Measurements from ENCODE around the gene KMT5C.

The KMT5C gene

GRCh38 chr19:55369653-55370304 is 30.1 kb downstream of the KMT5C start:
- DNase-seq, result peak; percentile 79

GRCh38 chr19:55370305-55370988 is 30.8 kb downstream of the KMT5C start, which contains the start of gene IL11:
Gene IL11, minus strand, starts transcription at chr19:55370463. Its CDS starts 153 bp downstream, at chr19:55370310.
- DNase-seq, result peak; percentile 75

- peak; percentile 81 for DNase-seq
Observed at GRCh38 chr19:55372316-55373081, 32.8 kb downstream of the KMT5C start.

DNA sequence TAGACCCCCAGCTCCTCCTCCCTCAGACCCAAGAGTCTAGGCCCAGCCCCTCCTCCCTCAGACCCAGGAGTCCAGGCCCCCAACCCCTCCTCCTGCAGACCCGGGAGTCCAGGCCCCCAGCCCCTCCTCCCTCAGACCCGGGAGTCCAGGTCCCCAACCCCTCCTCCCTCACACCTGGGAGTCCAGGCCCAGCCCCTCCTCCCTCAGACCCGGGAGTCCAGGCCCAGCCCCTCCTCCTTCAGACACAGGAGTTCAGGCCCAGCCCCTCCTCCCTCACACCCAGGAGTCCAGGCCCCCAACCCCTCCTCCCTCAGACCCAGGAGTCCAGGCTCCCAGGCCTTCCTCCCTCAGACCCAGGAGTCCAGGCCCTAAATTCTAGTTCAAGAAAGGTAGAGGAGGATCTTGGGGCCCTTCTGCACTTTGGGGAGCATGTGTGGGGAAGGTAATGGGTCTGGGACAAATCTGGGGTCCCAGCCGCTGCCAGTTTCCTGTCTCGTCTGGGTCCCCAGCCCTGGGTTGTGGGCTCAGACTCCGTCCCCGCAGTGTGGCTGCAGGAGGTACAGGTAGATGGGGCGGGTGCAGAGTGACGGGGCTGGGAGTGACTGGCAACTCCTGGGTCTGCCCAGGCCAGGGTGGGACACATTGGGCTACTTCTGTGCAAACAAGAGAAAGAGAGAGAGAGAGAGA is 33.8 kb downstream of the KMT5C start:
- no peak for DNase-seq

- DNase-seq, result no peak
Observed at GRCh38 chr19:55373993-55374757, 34.5 kb downstream of the KMT5C start.

DNA sequence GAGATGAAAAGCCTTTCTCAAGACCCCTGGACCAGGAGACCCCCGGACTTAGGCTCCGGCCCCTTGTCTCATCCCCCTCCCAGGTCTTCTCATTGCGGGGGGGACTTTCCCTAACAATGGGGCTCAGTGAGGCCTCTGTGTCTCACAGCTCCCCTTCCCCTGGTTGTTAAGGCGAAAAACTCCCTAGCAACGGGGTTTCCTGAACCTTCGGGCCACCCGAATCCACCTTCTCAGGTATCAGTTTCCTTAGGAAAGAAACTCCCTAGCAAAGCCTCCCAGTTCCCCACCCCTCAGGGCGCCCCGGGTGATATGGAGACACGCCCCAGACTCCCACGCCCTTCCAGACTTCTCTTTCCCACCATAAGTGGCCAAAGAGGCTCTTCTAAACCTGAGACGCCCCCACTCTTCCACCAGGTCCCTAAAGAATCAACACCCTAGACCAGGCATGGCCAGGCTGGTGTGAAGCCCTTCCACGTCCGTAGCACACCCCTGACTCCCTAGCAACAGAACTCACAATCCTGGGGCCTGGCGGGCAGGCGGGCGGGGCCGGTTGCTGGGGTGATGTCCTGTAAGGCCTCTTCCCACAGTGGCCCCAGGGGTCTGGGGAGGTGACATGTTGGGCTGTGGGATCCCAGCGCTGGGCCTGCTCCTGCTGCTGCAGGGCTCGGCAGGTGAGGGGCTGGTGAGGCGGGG is 36.7 kb downstream of the KMT5C start, which contains the start of gene TMEM190:
TMEM190 (plus strand) TSS at position 586 of the 693 bp plus-strand sequence; CDS start at position 614, 28 bp downstream.
- DNase-seq, result no peak

DNA sequence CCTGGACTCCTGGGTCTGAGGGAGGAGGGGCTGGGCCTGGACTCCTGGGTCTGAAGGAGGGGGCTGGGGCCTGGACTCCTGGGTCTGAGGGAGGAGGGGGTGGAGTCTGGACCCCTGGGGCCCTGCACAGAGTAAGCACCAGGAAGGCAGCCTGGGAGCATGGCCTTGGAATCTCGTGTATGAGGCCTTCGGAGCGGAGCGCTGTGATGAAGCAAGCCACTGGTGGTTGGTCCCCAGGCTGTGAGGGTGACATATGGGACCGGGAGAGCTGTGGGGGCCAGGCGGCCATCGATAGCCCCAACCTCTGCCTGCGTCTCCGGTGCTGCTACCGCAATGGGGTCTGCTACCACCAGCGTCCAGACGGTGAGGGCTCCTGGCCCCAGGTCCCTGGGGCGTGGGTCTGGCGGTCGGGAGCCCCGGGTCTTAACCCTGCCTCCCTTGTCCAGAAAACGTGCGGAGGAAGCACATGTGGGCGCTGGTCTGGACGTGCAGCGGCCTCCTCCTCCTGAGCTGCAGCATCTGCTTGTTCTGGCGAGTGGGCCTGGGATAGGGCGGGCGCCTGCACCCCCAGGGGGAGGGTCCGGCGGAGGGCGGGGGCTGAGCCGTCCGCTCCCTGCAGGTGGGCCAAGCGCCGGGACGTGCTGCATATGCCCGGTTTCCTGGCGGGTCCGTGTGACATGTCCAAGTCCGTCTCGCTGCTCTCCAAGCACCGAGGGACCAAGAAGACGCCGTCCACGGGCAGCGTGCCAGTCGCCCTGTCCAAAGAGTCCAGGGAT is 37.9 kb downstream of the KMT5C start:
- no peak for DNase-seq

DNA sequence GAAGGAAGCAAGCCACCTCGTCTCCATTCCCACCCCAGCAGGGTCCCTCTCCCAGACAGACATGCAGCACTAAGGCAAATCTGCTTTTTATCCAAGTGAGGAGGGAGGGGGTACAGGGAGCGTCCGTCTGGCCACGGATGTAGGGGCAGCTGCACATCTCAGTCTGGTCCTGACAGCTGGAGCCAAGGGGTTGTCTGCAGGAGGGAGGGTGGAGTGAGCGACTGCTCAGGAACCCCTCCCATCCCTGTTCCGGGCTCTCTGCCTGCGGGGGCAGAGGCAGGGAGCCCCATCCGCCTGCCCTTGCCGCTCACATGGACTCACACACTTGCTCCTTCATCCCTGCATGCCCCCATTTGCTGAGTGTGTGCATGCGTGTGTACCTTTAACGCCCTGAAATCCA is 39.5 kb downstream of the KMT5C start:
- no peak for DNase-seq

GRCh38 chr19:55382013-55382412 is 42.3 kb downstream of the KMT5C start:
- no peak for DNase-seq

DNA sequence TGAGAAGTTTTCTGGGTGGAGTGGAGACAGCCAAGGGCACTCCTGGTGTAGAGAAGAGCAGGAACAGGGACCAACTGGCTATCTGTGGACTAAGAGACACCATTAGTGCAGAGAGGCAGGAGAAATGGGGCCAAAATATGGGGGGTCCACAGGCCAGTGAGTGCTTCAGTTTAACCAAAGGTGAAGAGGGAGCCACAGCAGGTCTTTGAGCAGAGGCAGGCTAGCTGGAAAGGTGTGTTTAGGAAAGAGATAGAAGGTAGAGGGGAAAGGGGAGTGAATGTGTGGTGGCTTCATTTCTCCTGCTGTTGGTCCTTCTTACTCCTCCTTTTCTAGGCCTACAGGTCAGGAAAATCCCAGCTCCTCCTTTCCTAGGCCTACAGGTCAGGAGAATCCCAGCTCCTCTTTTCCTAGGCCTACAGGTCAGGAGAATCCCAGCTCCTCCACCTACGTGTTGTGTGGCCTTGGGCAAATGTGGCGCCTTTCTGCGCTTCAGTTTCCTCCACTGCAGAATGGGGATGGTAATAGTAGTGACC is 42.9 kb downstream of the KMT5C start:
- DNase-seq, result no peak

DNA sequence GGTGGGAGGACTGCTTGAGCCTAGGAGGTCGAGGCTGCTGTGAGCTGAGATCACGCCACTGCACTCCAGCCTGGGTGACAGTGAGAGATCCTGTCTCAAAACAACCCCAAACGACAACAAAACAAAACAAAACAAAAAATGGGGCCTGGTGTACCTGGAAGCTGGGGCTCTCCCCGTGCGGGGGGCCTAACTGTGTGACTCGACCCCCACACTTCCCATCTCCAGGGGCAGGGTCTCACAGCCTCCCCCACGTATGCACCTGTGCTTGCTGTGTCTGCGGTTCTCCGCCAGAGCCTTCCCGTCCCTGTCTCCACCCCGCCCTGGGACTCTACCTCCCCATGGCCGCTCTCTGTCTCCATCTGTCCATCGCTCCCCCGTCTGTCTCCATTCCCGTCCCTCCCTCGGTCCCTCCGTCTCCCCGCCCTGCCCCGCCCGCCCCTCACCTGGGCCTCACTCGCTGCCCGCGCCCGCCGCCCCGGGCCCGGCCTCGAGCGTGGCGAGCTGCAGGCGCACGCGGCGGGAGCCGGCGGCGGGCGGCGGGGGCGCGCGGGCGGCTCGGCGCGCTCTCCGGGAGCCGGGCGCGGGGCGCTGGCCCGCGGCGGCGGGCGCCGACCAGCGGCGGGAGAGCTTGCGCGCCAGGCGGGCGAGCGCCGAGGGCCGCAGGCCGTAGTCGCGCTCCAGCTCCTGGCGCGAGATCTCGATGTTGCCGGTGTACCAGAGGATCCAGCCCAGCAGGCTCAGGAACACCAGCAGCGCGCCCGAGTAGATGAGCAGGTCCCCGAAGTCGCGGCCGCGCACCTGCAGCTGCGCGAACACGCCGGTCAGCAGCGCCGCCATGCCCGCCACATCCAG is 43.8 kb downstream of the KMT5C start:
- DNase-seq, result peak; percentile 63

- DNase-seq, result no peak
Observed at GRCh38 chr19:55384131-55384919, 44.6 kb downstream of the KMT5C start, which contains the start of gene TMEM238. Gene TMEM238, minus strand, starts transcription at chr19:55384292. Its CDS starts 33 bp downstream, at chr19:55384259.

- peak; percentile 94 for DNase-seq
Observed at GRCh38 chr19:55384920-55385723, 45.4 kb downstream of the KMT5C start.

DNA sequence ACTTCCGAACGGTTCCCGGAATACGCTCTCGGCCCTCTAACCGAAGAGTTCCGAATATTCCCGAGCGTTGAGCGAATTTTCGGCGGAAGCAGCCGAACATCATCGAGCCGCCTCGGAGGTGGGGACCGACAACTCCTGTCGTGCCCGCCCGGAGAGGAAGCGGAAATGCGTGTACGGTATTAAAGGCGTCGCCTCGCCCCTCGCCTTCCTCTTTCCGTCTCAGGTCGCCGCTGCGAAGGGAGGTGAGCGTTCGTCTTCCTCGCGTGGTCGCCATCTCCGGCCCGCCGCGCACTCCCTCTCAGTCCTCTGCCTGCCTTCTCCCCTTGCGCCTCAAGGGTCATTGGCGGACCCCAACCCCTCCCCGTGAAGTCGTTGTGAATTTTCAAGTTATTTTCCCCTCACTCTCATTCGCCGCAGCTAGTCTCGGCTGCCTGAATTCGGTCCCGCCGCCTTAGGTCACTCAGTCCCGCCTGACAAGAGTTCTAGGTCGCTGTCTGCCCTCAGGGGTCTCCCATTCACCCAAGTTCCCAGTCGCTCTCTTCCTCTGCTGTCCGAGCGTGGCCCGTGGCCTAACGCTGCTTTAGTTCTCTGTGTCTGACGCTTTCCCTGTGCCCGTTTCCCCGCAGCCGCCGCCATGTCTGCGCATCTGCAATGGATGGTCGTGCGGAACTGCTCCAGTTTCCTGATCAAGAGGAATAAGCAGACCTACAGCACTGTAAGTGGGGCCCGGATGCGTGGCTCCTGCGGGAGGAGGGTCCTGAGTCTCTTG is 46.2 kb downstream of the KMT5C start, which contains the start of gene RPL28:
RPL28 (plus strand) TSS at position 209 of the 769 bp plus-strand sequence; CDS start at position 635, 426 bp downstream.
- peak; percentile 98 for DNase-seq

DNA sequence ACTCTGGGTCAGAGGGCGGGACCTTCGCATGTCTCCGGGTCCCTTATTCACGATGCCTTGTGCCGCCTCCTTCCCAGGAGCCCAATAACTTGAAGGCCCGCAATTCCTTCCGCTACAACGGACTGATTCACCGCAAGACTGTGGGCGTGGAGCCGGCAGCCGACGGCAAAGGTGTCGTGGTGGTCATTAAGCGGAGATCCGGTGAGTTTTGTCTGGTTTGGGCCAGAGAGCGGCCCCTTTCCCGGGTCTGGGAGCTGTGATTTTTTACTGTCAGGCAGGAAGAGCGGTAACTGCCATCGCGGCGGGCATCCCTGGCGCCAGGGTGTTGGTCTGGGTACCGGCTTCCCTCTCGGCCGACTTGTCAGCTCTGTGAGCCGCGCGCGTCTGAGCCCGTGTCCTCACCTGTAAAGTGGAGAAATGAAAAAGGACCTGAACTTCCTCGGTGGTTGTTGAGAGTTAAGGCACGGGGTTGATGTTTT is 46.9 kb downstream of the KMT5C start:
- DNase-seq, result no peak

DNA sequence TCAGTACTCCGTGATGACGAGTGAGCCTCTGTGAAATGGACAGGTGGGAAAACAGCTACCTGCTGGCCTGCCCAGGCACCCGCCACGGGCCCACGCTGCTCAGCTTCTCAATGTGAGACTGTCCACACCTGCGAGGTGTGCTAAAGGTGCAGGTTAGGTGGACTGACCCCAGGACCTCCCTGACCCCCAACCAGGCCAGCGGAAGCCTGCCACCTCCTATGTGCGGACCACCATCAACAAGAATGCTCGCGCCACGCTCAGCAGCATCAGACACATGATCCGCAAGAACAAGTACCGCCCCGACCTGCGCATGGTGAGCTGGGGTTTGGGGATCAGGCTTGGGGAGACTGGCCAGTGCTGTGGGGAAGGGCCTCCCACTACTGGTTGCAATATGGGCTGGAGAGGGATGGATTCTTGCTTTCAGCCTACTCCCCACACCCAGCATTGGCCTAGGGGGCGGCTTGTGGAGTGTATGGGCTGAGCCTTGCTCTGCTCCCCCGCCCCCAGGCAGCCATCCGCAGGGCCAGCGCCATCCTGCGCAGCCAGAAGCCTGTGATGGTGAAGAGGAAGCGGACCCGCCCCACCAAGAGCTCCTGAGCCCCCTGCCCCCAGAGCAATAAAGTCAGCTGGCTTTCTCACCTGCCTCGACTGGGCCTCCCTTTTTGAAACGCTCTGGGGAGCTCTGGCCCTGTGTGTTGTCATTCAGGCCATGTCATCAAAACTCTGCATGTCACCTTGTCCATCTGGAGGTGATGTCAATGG is 48.2 kb downstream of the KMT5C start:
- no peak for DNase-seq

Data from fibroblast of skin of right quadriceps (primary cell).